Epithelial cell of alveolus of lung (primary cell): ENCODE results near the gene SUSD2. TPM values are rescaled to one million over a fixed set of nuclear protein-coding genes. Genes with fewer than 3 reads are reported as not detected.

Experiments
- total RNA-seq: library from RNA; depleted of rRNA; stranded (reverse); fragments of >200 nt; gene quantifications from 2 replicates; pipeline ENCODE4 v1.2.1, GENCODE V29; 2015

Gene SUSD2, protein sequence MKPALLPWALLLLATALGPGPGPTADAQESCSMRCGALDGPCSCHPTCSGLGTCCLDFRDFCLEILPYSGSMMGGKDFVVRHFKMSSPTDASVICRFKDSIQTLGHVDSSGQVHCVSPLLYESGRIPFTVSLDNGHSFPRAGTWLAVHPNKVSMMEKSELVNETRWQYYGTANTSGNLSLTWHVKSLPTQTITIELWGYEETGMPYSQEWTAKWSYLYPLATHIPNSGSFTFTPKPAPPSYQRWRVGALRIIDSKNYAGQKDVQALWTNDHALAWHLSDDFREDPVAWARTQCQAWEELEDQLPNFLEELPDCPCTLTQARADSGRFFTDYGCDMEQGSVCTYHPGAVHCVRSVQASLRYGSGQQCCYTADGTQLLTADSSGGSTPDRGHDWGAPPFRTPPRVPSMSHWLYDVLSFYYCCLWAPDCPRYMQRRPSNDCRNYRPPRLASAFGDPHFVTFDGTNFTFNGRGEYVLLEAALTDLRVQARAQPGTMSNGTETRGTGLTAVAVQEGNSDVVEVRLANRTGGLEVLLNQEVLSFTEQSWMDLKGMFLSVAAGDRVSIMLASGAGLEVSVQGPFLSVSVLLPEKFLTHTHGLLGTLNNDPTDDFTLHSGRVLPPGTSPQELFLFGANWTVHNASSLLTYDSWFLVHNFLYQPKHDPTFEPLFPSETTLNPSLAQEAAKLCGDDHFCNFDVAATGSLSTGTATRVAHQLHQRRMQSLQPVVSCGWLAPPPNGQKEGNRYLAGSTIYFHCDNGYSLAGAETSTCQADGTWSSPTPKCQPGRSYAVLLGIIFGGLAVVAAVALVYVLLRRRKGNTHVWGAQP
- 8.9 and 9.1 TPM in 2 replicates for total RNA-seq

DNA sequence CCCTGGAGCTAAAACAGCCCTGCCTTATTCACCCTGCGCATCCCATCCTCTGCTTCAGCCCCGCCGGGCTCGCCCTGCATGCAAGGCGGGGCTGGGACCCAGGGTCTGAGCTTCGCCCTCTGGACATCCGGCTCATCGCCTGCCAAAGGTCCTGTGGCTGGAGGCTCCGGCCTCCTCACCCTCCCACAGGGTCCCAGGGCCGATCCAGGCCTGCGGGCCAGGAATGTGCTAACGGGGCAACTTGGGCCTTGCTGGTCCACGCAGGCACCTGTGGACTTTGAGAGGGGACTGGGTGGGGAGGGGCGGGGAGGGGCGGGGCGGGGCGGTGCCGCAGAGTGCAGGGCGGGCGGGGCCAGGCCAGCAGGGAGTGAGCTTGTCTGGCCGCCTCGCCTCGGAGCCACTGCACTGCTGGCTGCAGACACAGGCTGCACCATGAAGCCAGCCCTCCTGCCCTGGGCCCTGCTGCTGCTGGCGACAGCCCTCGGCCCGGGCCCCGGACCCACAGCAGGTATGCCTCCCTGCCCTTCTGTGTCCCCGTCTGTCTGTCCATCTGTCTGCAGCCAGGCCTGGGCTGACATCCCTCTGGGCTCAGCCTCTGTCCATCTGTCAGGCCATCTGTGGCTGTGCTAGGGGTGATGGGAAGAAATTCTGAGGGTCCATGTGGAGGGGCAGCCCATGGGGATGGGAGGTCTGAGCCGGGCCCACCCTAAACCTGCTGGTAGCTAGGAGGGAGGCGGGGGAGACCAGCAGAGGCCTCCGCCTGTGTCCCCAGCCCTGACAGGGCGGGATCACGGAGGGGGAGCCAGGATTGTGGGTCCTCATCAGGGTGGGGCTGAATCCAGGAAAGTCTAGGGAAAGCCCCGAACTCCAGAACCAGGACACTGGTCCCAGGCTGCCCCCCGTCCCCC is at the start of gene SUSD2:
SUSD2 (plus strand) TSS at position 400 of the 908 bp plus-strand sequence; CDS start at position 433, 33 bp downstream.

Other genes with a start within 250 kb of the SUSD2 start
- 17.1 and 36.6 TPM in 2 replicates for gene GSTT2B, start 220.3 kb upstream of the SUSD2 start, total RNA-seq
- 0.26 and 2.6 TPM in 2 replicates for gene DDTL, start 214.6 kb upstream of the SUSD2 start, total RNA-seq
- gene DDT, start 207.0 kb upstream of the SUSD2 start, total RNA-seq: 135 and 140 TPM in 2 replicates
- 0.13 TPM in 1 of 2 replicates, not detected in the other for gene GSTT2, start 201.4 kb upstream of the SUSD2 start, total RNA-seq
- gene GSTT4, start 176.0 kb upstream of the SUSD2 start, total RNA-seq: not detected in 2 replicates
- 25.2 and 37.4 TPM in 2 replicates for gene CABIN1, start 170.2 kb upstream of the SUSD2 start, total RNA-seq
- 17.7 and 32.3 TPM in 2 replicates for gene GGT5, start 63.6 kb downstream of the SUSD2 start, total RNA-seq
- gene SPECC1L, start 89.3 kb downstream of the SUSD2 start, total RNA-seq: 22.2 and 33.1 TPM in 2 replicates
- gene ADORA2A, start 246.1 kb downstream of the SUSD2 start, total RNA-seq: 0.26 and 7.0 TPM in 2 replicates